ENCODE data around the gene NPR1. TPM values are rescaled to one million over a fixed set of nuclear protein-coding genes. Genes with fewer than 3 reads are reported as not detected.
"Not testable (repeated sequence)": the region's sequence is repeated elsewhere in the genome, so short reads cannot be mapped to it uniquely, and the experiment has no call there.

Gene NPR1
- total RNA-seq, 1 experiment from 2014 or later, result 10.7 TPM

- Histone ChIP-seq H3K27me3 (ENCODE audit: control insufficient read depth, insufficient read depth, low read length) (no peaks in the 10 kb centered on the region), H3K36me3 (replicated peaks; ENCODE audit: control insufficient read depth, insufficient read depth, low read length) (peaks cover 45% of the 10 kb centered on the region), H3K4me3 (ENCODE audit: insufficient read depth, low read depth, low read length) (no peak overlapping the region)
- no peak for DNase-seq
Measured at GRCh38 chr1:153661111-153661708, 17.3 kb upstream of the NPR1 start.

- no peaks in the 10 kb centered on the region for H3K27me3 ChIP-seq (ENCODE audit: control insufficient read depth, insufficient read depth, low read length)
- no peak overlapping the region for H3K4me3 ChIP-seq (ENCODE audit: insufficient read depth, low read depth, low read length)
- no peak for DNase-seq
- peaks cover 55% of the 10 kb centered on the region for H3K36me3 ChIP-seq (replicated peaks; ENCODE audit: control insufficient read depth, insufficient read depth, low read length)
Measured at GRCh38 chr1:153662269-153662668, 16.2 kb upstream of the NPR1 start.

GRCh38 chr1:153663211-153663610 is 15.3 kb upstream of the NPR1 start:
- Histone ChIP-seq H3K36me3 (replicated peaks; ENCODE audit: control insufficient read depth, insufficient read depth, low read length) (peaks cover 61% of the 10 kb centered on the region), H3K27me3 (ENCODE audit: control insufficient read depth, insufficient read depth, low read length) (no peaks in the 10 kb centered on the region), H3K4me3 (ENCODE audit: insufficient read depth, low read depth, low read length) (no peak overlapping the region)
- no peak for DNase-seq

GRCh38 chr1:153667439-153667838 is 11.0 kb upstream of the NPR1 start:
- DNase-seq, result no peak
- no peak overlapping the region for H3K4me3 ChIP-seq (ENCODE audit: insufficient read depth, low read depth, low read length)
- peaks cover 65% of the 10 kb centered on the region for H3K36me3 ChIP-seq (replicated peaks; ENCODE audit: control insufficient read depth, insufficient read depth, low read length)
- no peaks in the 10 kb centered on the region for H3K27me3 ChIP-seq (ENCODE audit: control insufficient read depth, insufficient read depth, low read length)

- DNase-seq; H3K4me3 ChIP-seq (ENCODE audit: insufficient read depth, low read depth, low read length); H3K27me3 ChIP-seq (ENCODE audit: control insufficient read depth, insufficient read depth, low read length): not testable (repeated sequence)
- peaks cover 54% of the 10 kb centered on the region for H3K36me3 ChIP-seq (replicated peaks; ENCODE audit: control insufficient read depth, insufficient read depth, low read length)
Measured at GRCh38 chr1:153668672-153669071, 9.8 kb upstream of the NPR1 start.

- DNase-seq, result no peak
- Histone ChIP-seq H3K36me3 (replicated peaks; ENCODE audit: control insufficient read depth, insufficient read depth, low read length) (peaks cover 46% of the 10 kb centered on the region), H3K4me3 (ENCODE audit: insufficient read depth, low read depth, low read length) (peak overlapping the region; percentile 93), H3K27me3 (ENCODE audit: control insufficient read depth, insufficient read depth, low read length) (no peaks in the 10 kb centered on the region)
Measured at GRCh38 chr1:153669606-153670005, 8.9 kb upstream of the NPR1 start.

GRCh38 chr1:153670257-153670858 is 8.1 kb upstream of the NPR1 start:
- Histone ChIP-seq H3K27me3 (ENCODE audit: control insufficient read depth, insufficient read depth, low read length) (no peaks in the 10 kb centered on the region), H3K4me3 (ENCODE audit: insufficient read depth, low read depth, low read length) (peak overlapping the region; percentile 93), H3K36me3 (replicated peaks; ENCODE audit: control insufficient read depth, insufficient read depth, low read length) (peaks cover 39% of the 10 kb centered on the region)
- no peak for DNase-seq

- Histone ChIP-seq H3K36me3 (replicated peaks; ENCODE audit: control insufficient read depth, insufficient read depth, low read length) (peaks cover 32% of the 10 kb centered on the region), H3K27me3 (ENCODE audit: control insufficient read depth, insufficient read depth, low read length) (no peaks in the 10 kb centered on the region), H3K4me3 (ENCODE audit: insufficient read depth, low read depth, low read length) (peak within 1 kb of the TSS; percentile 93)
- DNase-seq, result peak; percentile 96
Measured at GRCh38 chr1:153670859-153671627, 7.4 kb upstream of the NPR1 start, which contains the start of gene ILF2. TSS of gene ILF2 (minus strand) at chr1:153670993. CDS start at chr1:153670922, 71 bp downstream.

GRCh38 chr1:153671628-153672353 is 6.7 kb upstream of the NPR1 start:
- Histone ChIP-seq H3K36me3 (replicated peaks; ENCODE audit: control insufficient read depth, insufficient read depth, low read length) (peaks cover 26% of the 10 kb centered on the region), H3K4me3 (ENCODE audit: insufficient read depth, low read depth, low read length) (peak overlapping the region; percentile 52)
- not testable (repeated sequence) for DNase-seq; H3K27me3 ChIP-seq (ENCODE audit: control insufficient read depth, insufficient read depth, low read length)

GRCh38 chr1:153673511-153673910 is 5.0 kb upstream of the NPR1 start:
- no peak for DNase-seq
- Histone ChIP-seq H3K36me3 (replicated peaks; ENCODE audit: control insufficient read depth, insufficient read depth, low read length) (peaks cover 13% of the 10 kb centered on the region), H3K27me3 (ENCODE audit: control insufficient read depth, insufficient read depth, low read length) (peaks cover 8% of the 10 kb centered on the region), H3K4me3 (ENCODE audit: insufficient read depth, low read depth, low read length) (no peak overlapping the region)

- H3K4me3 ChIP-seq (ENCODE audit: insufficient read depth, low read depth, low read length), result peak overlapping the region; percentile 79
- H3K36me3 ChIP-seq (replicated peaks; ENCODE audit: control insufficient read depth, insufficient read depth, low read length), result no peaks in the 10 kb centered on the region
- peak; percentile 92 for DNase-seq
- H3K27me3 ChIP-seq (ENCODE audit: control insufficient read depth, insufficient read depth, low read length), result peaks cover 30% of the 10 kb centered on the region
Measured at GRCh38 chr1:153677718-153678518, 570 bp upstream of the NPR1 start.

- H3K27me3 ChIP-seq (ENCODE audit: control insufficient read depth, insufficient read depth, low read length), result peaks cover 30% of the 10 kb centered on the region
- H3K36me3 ChIP-seq (replicated peaks; ENCODE audit: control insufficient read depth, insufficient read depth, low read length), result no peaks in the 10 kb centered on the region
- H3K4me3 ChIP-seq (ENCODE audit: insufficient read depth, low read depth, low read length), result peak overlapping the region; percentile 79
- DNase-seq, result peak; percentile 82
Measured at GRCh38 chr1:153679337-153680119, 1.0 kb downstream of the NPR1 start.

GRCh38 chr1:153680120-153680403 is 1.6 kb downstream of the NPR1 start:
- Histone ChIP-seq H3K27me3 (ENCODE audit: control insufficient read depth, insufficient read depth, low read length) (peaks cover 30% of the 10 kb centered on the region), H3K36me3 (replicated peaks; ENCODE audit: control insufficient read depth, insufficient read depth, low read length) (no peaks in the 10 kb centered on the region), H3K4me3 (ENCODE audit: insufficient read depth, low read depth, low read length) (peak overlapping the region; percentile 79)
- peak; percentile 90 for DNase-seq
